HG02678 (cell line): Measurements from ENCODE around the gene PSD2.

Experiments used
- ATAC-seq: cut with Tn5 transposase; IDR thresholded peaks from one replicate; pipeline ENCODE4 v1.9.1; 2021; ENCODE audit warnings: mild to moderate bottlenecking, moderate library complexity; ENCODE audit not compliant: unreplicated experiment

PSD2 gene

GRCh38 chr5:139795074-139796001, at the start of gene PSD2:
Gene PSD2 (plus strand): TSS chr5:139795808. CDS start chr5:139809441, 13,633 bp downstream.
- ATAC-seq = no peak

DNA sequence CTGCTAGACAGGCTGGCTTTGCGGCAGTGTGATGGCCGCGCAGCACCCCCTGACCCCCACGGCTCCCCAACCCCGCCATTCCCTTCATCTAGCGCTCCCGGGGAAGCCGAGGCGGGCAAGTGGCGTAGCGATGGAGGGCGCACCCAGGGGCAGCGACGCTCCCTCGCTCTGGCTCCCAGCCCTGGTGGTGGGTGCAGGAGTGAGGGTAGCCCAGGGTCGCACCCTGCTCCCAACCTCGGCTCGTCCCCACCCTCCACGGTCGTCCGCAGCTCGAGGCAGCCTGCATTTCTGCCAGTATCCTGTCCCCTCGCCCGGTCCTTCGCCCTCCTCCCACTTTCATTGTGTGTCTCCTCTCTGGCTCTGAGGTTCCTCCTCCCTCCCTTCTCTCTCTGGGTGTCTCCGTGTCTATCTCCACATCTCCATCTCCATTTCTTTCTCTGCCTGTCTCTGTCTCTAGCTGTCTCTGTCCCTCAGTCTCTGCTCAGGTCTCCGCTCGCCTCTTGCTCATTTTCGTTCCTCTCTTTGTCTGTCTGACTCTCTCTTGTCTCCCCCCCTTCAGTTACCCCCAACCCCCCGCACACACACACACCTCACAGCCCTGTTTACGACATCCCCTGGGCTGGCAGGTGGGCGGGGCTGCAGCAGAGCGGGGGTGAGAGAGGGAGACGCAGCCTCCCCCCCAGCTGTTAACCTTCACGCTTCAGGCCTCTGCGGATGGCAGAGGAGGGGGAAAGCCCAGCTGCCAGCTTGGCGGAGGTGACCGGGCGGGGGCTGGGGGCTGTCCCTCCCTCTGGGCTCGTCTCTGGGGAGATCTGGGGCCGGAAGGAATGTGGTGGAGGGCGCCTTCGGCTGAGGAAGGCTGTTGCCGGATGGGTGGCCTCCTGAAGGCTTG, 48.7 kb upstream of the PSD2 start:
- peak; percentile 52 for ATAC-seq

- peak; percentile 27 for ATAC-seq
These were observed 47.8 kb upstream of the PSD2 start for GRCh38 chr5:139747583-139748504.

DNA sequence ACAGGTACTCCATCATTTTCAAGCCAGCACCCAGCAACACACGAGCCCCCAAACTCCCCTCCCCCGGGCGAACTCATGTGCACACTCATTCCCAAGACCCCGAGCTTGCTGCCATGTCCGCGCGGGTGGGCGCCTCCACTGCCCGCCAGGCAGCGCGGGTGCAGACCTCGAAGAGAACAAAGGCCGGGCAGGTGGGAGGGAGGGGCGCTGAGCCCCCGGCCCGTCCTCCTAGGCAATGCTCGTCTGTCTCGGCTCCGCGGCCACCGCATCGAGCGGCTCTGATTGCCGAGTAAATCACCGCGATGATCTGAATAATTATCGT, 47.1 kb upstream of the PSD2 start:
- no peak for ATAC-seq

DNA sequence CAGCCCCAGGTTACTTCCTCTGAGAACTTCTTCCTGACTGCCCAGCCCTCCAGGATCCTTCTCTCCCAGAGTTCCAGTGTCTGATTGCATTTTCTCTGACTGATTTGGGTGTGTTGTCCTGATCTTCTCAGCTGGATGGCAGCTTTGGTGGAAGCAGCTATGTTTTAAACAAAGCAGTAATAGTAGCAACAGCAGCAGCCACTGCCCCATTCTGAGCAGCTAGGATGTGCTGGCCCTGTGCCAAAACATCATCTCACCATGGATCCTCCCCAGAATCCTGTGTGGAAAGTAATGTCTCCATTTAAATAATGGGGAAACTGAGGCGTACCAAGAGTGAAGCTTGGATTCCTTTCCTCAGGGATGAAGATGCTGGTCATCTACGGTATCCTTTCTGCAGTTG, 46.4 kb upstream of the PSD2 start:
- ATAC-seq = no peak

GRCh38 chr5:139751236-139751635, 44.4 kb upstream of the PSD2 start:
- ATAC-seq = no peak

DNA sequence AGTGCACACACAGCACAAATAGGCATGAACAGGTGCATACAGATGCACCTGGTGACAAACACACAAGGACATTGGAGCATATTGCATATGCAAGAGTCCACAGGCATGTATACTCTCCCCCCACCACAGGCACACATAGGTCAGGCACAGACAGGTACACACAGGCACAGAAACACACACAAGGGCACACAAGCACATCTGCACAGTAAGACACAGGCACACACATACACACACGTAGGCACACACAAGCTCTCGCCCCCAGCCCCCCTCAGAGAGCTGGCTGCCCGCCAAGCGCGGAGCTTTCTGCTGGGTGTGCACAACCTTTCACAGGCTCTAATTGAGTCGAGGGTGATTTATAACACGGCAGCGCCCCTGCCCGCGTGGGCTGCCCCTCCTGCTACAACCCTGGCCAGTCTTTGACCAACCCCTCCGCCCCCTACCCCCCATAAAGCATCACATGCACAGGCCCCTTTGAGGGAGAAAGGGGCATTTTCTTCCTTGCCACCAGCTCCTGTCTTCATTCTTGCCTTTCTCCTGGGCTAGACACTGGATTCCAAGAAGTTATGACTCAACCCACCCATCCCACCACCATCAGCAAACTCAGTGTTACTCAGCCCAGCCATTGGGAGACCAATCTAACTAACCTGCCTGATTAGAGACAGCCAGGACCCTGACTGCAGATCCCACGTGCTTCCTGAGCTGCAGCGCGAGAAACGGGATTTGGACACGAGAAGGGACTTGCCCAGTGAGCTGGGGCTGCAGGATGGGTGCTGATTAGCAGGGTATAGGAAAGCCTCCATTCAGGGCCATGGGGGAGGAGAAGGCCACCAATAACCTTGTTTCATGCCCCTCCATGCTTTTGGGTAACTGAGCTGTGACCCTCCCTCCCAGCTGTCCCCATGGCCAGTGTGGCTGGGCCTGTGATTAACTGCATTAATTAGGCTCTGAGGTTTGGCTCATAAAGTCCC, 42.8 kb upstream of the PSD2 start:
- ATAC-seq = no peak

DNA sequence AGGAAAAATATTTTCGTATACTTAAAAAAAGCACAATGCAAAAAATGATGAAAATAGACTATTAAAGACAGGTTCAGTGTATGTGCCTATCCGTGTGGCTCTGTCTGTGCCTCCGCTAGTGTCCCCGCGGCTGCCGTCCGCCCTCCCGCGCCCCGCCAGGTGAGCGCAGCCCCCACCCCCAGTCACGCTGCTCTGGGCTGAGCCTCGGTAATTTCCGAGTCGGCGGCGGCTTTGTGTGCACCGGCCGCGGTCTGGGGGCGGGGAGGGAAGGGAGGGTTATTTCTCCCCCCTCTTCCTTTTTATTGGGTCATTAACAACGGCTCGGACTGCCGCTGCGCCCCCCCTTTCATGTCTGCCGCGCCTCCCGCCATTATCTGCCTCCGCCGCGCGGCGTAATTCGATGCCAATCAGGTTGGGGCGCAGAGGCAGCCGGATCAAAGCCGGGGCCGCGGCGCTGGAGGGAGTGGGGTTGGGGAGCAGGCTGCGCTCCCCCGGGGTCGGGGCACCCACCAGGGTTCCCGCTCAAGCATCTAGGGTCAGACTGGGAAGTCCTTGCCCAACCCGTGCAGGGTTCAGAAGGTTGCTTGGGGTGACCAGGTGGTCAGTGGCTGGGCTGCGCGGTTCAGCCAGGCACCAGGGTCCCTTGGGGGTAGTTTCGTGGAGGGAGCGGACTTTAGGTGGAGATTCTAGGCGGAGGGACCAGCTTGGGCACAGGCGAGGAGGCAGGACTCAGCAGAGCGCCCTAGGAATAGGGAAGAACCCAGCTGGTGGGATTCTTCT, 39.5 kb upstream of the PSD2 start:
- ATAC-seq = no peak

GRCh38 chr5:139756971-139757370, 38.6 kb upstream of the PSD2 start:
- ATAC-seq = no peak

DNA sequence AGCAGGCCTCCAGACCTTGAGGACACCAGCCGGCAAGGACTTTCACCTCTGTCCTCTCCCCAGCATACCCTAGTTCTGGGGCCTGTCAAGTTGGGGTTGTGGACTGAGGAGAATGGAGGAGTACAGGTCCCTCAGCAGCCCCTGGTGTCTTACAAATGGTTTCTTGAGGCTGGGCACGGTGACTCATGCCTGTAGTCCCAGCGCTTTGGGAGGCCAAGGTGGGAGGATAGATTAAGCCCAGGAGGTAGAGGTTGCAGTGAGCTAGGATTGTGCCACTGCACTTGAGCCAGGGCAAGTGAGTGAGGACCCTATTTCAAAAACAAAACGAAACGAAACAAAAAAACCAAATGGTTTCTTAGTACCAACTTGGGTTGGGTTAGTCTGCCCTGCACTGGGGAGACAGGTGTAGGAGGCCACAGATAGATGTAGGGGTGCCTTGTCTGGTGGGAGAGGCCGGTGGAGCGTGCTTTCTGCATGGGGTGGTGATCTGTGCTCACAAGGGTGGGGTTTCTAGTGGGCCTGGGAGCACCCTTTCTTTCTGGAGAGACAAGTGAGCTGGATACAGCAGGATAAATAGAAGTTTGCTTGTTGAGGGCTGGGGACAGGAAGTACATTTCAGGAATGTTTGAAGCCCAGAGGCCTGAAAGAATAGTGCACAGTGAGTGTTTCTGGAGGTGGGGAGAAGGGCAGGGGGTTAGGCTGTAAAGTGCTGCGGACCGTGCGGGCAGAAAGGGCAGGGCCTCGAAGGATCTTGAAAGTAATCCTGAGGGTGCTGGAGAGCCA, 37.7 kb upstream of the PSD2 start:
- ATAC-seq = no peak

DNA sequence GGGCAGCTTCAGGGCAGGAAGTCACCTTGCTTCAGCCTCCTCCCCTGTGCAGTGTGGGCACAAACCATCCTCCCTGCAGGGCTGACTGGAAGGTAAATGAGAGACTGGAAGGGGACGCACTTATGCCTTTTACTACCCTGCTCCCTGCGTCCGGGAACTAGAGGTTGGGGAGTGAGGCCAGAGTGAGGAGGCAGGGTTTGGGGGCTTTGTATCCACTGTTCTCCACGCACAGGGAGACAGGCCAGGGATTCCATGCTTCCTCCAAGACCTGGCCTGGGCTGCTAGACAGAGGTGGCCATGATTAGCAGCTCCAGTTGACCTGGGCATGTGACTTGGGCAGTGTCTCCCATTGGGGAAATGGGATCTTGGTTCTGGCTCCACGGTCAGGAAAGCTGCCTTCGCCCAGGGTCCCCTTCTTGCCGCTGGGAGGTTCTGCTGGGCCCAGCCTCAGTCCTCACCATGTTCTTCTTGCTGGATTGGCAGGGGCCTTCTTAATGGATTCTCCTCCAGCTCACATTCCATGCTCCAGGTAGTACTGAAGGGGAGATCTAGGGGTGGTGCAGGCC, 37.0 kb upstream of the PSD2 start:
- ATAC-seq = no peak

DNA sequence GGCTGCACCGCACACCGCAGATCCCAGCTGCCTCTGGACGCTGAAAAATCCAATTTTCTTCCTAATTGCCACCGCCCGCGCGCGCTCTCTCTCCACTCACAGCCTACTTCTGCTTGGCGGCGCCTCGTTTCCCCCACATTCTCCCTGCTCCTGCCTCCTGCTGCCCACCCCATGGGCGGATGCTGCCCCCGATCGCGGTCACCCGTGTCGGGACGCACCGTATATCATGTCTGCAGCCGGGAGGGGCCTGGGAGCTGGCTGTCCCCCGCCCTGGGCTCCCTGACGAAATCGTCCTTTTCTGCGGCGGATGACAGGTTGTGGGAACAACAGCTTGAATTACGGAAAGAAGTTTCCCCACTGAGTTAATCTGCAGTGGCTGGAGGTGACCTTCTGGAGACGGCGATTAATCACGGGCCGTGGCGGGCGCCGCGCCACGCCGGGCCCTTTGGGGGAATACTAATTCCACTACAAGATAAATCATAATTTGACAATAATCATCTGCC, 36.3 kb upstream of the PSD2 start:
- ATAC-seq = no peak

DNA sequence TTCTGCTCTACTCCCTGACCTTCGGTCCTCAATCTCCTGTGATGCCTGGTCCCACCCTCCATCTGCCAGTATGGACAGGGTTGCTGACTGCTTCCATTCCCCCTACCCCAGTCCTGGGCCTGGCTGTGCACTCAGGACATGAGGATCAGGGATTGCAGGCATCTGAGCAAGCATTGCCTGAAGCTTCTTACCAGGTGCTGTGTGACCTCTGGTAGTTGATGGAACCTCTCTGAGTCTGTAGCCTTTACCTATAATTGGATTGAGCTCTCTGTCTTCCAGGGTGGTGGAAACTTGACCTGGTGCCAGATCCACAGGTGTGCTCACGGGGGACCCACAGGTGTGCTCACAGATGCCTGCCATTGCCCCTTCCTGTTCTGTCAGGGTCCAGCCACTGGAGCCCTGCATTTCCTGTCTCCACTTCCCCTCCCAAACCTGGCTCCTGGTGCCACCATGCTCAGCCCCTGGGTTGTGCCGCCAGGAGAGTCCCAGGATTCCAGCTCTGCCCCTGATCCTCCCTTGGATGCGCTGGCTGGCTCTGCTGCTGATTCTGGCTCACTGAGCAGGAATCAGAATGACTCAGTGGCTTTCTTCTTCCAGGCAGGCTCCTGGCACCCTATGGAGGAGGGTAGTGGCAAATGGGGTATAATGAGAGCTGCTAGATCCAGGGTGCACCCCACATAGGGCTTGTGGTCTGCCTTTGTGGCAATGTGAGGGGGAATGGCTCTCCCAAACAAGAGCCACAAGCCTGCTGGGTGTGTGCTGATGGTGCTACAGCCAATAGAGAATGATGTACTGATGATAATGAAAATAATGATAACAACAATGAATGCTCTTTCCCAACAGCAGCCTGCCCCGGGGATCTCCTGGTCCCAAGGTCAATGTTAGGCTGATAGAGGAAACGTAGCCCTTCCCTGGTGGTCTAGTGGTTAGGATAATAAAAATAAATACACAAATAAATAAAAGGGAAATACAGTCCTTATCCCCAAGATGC, 35.2 kb upstream of the PSD2 start:
- ATAC-seq = no peak

DNA sequence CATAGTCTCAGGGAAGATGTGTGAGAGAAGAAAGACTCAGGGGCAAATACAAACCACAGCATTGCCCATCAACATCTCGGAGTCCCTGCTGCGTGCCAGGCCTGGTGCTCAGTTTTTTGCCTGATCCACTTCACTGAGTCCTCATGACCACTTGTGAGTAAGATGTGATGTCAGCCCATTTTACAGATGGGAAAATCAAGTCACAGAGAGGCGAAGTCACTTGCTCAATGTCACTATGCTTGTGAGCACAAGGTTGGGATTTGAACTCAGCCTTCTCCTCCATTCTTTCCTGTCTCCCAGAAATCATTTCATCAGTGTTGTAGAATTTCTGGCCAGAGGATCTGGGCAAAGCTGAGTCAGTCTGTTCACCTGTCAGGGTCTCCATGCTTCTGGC, 34.6 kb upstream of the PSD2 start:
- no peak for ATAC-seq

GRCh38 chr5:139761501-139761900, 34.1 kb upstream of the PSD2 start:
- ATAC-seq = no peak

- ATAC-seq = no peak
These were observed 32.9 kb upstream of the PSD2 start for GRCh38 chr5:139762615-139763170.
